Trophoblast cell (in vitro differentiated cells and primary cell): ENCODE results near the gene B4GAT1.
A peak's percentile ranks its signal among the peaks of the same experiment; 100 is the strongest.
"Not testable (repeated sequence)": the region's sequence is repeated elsewhere in the genome, so short reads cannot be mapped to it uniquely, and the experiment has no call there.

ENCODE experiments used
- DNase-seq, 2 donors: peaks; one replicate each; pipeline ENCODE4 v3.0.0-alpha.2; 2016
- H2AFZ ChIP-seq: 2 replicates; pipeline ENCODE4 v1.6.1; 2013; ENCODE audit warnings: low read length, moderate library complexity, mild to moderate bottlenecking; ENCODE audit not compliant: insufficient read depth, poor library complexity
- H2AK5ac ChIP-seq: 2 replicates; pipeline ENCODE4 v1.6.1; 2013; ENCODE audit warnings: mild to moderate bottlenecking, low read length
- H2BK120ac ChIP-seq: 2 replicates; pipeline ENCODE4 v1.6.1; 2013; ENCODE audit warnings: low read length, mild to moderate bottlenecking, moderate library complexity; ENCODE audit not compliant: insufficient read depth, poor library complexity
- H2BK12ac ChIP-seq: 2 replicates; pipeline ENCODE4 v1.6.1; 2013; ENCODE audit warnings: mild to moderate bottlenecking, low read length, moderate library complexity
- H2BK5ac ChIP-seq: 2 replicates; pipeline ENCODE4 v1.6.1; 2013; ENCODE audit warnings: low read length, low read depth, moderate library complexity, mild to moderate bottlenecking; ENCODE audit not compliant: poor library complexity
- H3K14ac ChIP-seq: 2 replicates; pipeline ENCODE4 v1.6.1; 2013; ENCODE audit warnings: mild to moderate bottlenecking, low read length
- H3K18ac ChIP-seq: 2 replicates; pipeline ENCODE4 v1.6.1; 2013; ENCODE audit warnings: mild to moderate bottlenecking, low read length
- H3K23ac ChIP-seq: 2 replicates; pipeline ENCODE4 v1.6.1; 2013; ENCODE audit warnings: low read length
- H3K27ac ChIP-seq: 2 replicates; pipeline ENCODE4 v1.5.1; 2013; ENCODE audit warnings: low read depth, mild to moderate bottlenecking, inconsistent platforms, low read length, moderate library complexity
- H3K27me3 ChIP-seq: 2 replicates; pipeline ENCODE4 v1.6.1; 2013; ENCODE audit warnings: inconsistent platforms, mild to moderate bottlenecking, low read length, moderate library complexity; ENCODE audit not compliant: insufficient read depth
- H3K36me3 ChIP-seq, 2 experiments: 1 replicate in 1 of 2; 2 replicates in 1 of 2; pipeline ENCODE4 v1.6.1; 2013; ENCODE audit warnings: low read length in 2 of 2, mild to moderate bottlenecking in 2 of 2, moderate library complexity in 1 of 2; ENCODE audit not compliant: insufficient read depth in 2 of 2, control insufficient read depth in 1 of 2
- H3K4ac ChIP-seq: 2 replicates; pipeline ENCODE4 v1.6.1; 2013; ENCODE audit warnings: low read depth, mild to moderate bottlenecking, low read length, moderate library complexity
- H3K4me1 ChIP-seq, 2 experiments: 1 replicate in 1 of 2; 2 replicates in 1 of 2; pipeline ENCODE4 v1.6.1; 2013; ENCODE audit warnings: low read length in 2 of 2, mild to moderate bottlenecking in 2 of 2, moderate library complexity in 1 of 2; ENCODE audit not compliant: insufficient read depth in 2 of 2, control insufficient read depth in 1 of 2
- H3K4me2 ChIP-seq: 2 replicates; pipeline ENCODE4 v1.6.1; 2013; ENCODE audit warnings: inconsistent platforms, mild to moderate bottlenecking, low read length, moderate library complexity
- H3K4me3 ChIP-seq: 2 replicates; pipeline ENCODE4 v1.5.1; 2013; ENCODE audit warnings: mild to moderate bottlenecking, low read depth, low read length, inconsistent platforms
- H3K79me1 ChIP-seq: one replicate; pipeline ENCODE4 v1.6.1; 2013; ENCODE audit warnings: low read length
- H3K79me2 ChIP-seq: 2 replicates; pipeline ENCODE4 v1.6.1; 2013; ENCODE audit warnings: low read length, mild to moderate bottlenecking; ENCODE audit not compliant: control insufficient read depth, insufficient read depth, poor library complexity
- H3K9ac ChIP-seq: 2 replicates; pipeline ENCODE4 v1.6.1; 2013; ENCODE audit warnings: mild to moderate bottlenecking, low read length
- H3K9me3 ChIP-seq: 2 replicates; pipeline ENCODE4 v1.6.1; 2013; ENCODE audit warnings: low read depth, mild to moderate bottlenecking, control low read depth, inconsistent platforms, low read length; ENCODE audit not compliant: insufficient read depth
- H4K12ac ChIP-seq: 2 replicates; pipeline ENCODE4 v1.6.1; 2013; ENCODE audit warnings: low read depth, mild to moderate bottlenecking, low read length, moderate library complexity
- H4K8ac ChIP-seq: 2 replicates; pipeline ENCODE4 v1.6.1; 2013; ENCODE audit warnings: low read depth, mild to moderate bottlenecking, low read length, moderate library complexity
- H4K91ac ChIP-seq: one replicate; pipeline ENCODE4 v1.6.1; 2013; ENCODE audit warnings: low read depth, mild to moderate bottlenecking, low read length, moderate library complexity
- WGBS: extraction: QIAGEN DNeasy Blood & Tissue Kit; methylation state at CpG from one replicate; pipeline ENCODE4 v1.1.7; 2013; ENCODE audit warnings: missing lambda C conversion rate; ENCODE audit not compliant: insufficient read length, insufficient coverage; ENCODE audit errors: extremely low coverage; 5-methylcytosine and 5-hydroxymethylcytosine counted together

B4GAT1 gene

DNA sequence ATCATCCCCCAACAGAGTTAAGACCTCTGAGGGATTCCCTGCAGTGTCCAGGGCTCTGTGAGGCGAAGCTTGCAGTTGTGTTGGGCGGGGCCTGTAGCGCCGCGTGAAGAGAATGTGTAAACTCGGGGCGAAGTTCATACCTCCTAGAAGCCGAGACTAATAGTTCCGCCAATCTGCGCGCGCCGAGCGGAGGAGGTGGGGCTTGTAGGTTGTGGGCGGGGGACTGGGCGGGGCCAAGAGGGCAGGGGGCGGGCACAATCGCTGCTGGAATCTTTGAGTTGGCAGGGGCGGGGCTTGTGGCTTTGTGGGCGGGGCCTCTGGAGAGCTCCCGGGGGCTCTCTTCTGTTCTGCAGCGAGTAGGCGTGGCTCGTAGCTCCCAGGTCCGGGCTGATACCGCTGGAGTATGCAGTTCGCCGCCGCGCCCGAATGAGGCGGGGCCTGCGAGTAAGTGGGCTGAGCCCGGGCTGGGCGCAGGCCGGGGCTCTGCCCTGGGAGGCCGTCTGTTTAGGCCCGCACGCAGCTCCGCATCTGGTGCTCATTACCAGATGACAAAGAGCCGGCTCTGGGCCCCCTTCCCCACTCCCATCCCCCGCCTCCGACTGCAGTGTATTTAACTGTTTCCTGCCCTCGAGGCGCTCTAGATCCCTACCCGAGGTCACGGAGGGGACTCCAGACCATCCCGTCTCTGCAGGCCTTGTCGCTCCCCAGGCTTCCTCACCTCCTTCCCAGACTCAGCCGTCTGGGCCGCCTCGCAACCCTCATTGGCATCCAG is 34.7 kb downstream of the B4GAT1 start:
- peak overlapping the region; percentile 63 for H2BK5ac ChIP-seq
- peak; percentile 97 to 98 for DNase-seq
- H2AK5ac ChIP-seq = no peak overlapping the region
- H3K18ac ChIP-seq = peak overlapping the region; percentile 73
- H3K9ac ChIP-seq = no peak overlapping the region
- no peak overlapping the region for H3K23ac ChIP-seq
- H4K91ac ChIP-seq = peak overlapping the region; percentile 90
- H3K4me3 ChIP-seq = peak overlapping the region; percentile 45
- peaks cover 26% of the 10 kb centered on the region for H3K79me1 ChIP-seq
- H3K4me2 ChIP-seq = peak overlapping the region; percentile 76
- peak overlapping the region; percentile 88 for H3K27ac ChIP-seq
- peak overlapping the region; percentile 21 for H4K12ac ChIP-seq
- H3K9me3 ChIP-seq = peaks cover 5% of the 10 kb centered on the region
- H3K14ac ChIP-seq = peak overlapping the region; percentile 38
- peak overlapping the region; percentile 44 for H2BK120ac ChIP-seq
- H3K4me1 ChIP-seq = peaks cover 33 to 38% of the 10 kb centered on the region in 2 experiments
- no peaks in the 10 kb centered on the region for H3K79me2 ChIP-seq
- peak overlapping the region; percentile 52 for H4K8ac ChIP-seq
- H3K4ac ChIP-seq = peak overlapping the region; percentile 71
- H3K27me3 ChIP-seq = no peaks in the 10 kb centered on the region
- peak overlapping the region; percentile 66 for H2AFZ ChIP-seq
- H3K36me3 ChIP-seq = no peaks in the 10 kb centered on the region
- peak overlapping the region; percentile 32 for H2BK12ac ChIP-seq
- WGBS = no CpG with 5 or more reads among the region's 52 CpGs

DNA sequence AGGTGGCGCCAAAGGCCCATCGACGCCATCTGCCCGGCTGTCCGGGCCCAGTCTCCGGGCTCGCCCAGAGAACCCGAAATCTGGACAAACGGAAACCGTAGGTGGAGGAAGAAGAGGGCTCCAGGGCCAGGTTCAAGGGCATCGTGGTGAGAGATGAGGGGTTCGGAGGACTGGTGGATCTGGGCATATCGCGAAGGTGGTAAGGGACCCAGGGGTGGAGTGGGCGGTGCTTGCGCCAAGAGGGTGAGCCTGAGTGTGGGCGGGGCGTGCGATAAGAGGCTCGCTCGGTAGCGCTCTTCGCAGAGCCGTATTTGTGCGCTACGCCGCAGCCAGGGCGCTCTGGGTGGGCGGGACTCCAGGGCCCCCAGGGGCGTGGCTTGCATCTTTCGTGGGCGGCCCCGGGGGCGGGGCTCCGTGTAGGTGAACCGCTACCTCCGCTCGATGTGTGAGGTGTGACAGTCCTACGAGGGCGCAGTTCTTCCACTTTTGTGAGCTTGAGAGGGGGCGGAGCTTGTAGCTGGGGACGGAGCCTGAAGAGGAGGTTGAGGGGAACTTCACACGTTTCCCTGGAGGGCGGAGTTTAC is 35.4 kb downstream of the B4GAT1 start:
- Histone ChIP-seq H3K27me3 (no peaks in the 10 kb centered on the region), H2AFZ (peak overlapping the region; percentile 38)
- WGBS = no CpG with 5 or more reads among the region's 44 CpGs

GRCh38 chr11:66311470-66311964 is 35.9 kb downstream of the B4GAT1 start:
- H2BK5ac ChIP-seq = no peak overlapping the region

More for the DNA sequence above, 35.4 kb downstream of the B4GAT1 start:
- Histone ChIP-seq H3K27ac (peak overlapping the region; percentile 54), H3K14ac (peak overlapping the region; percentile 19), H2BK5ac (no peak overlapping the region), H3K23ac (no peak overlapping the region), H4K8ac (peak overlapping the region; percentile 32), H3K4me2 (peak overlapping the region; percentile 76), H4K91ac (peak overlapping the region; percentile 69), H2BK120ac (peak overlapping the region; percentile 26), H3K4me3 (peak overlapping the region; percentile 62), H2AK5ac (no peak overlapping the region), H2BK12ac (peak overlapping the region; percentile 24), H3K9ac (no peak overlapping the region), H3K4ac (peak overlapping the region; percentile 13), H3K4me1 (peaks cover 27 to 31% of the 10 kb centered on the region in 2 experiments), H3K79me1 (peaks cover 19% of the 10 kb centered on the region), H4K12ac (peak overlapping the region; percentile 21), H3K36me3 (no peaks in the 10 kb centered on the region), H3K79me2 (no peaks in the 10 kb centered on the region), H3K18ac (no peak overlapping the region), H3K9me3 (peaks cover 5% of the 10 kb centered on the region)
- peak; percentile 96 to 98 for DNase-seq

DNA sequence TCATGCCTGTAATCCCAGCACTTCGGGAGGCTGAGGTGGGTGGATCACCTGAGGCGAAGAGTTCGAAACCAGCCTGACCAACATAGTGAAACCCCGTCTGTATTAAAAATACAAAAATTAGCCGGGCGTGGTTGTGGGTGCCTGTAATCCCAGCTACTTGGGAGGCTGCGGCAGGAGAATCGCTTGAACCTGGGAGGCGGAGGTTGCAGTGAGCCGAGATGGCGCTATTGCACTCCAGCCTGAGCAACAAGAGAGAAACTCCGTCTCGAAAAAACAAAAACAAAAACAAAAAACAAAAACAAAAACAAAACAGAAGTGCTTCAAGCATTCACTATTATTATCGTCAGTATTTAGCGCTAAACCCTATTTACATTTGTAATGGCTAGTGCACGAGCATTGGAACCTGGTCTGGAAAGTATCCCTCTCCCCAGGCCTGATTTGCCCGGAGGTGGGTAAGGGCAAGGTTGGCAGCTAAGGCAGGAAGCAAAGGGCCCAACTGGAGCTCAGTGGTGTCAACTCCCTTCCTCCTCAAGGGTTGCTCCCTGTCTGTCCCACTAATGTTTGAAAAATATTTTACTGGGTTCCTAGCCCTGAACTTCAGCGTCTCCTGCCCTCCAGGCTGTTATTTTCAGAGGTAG is 36.5 kb downstream of the B4GAT1 start:
- H3K4ac ChIP-seq, H3K9ac ChIP-seq, H3K9me3 ChIP-seq, H2AFZ ChIP-seq, H3K4me3 ChIP-seq, H3K79me2 ChIP-seq, H4K12ac ChIP-seq, H3K14ac ChIP-seq, H3K27me3 ChIP-seq, DNase-seq, H3K23ac ChIP-seq, H2BK12ac ChIP-seq, H2BK5ac ChIP-seq, H2BK120ac ChIP-seq, H4K8ac ChIP-seq, H4K91ac ChIP-seq, H3K36me3 ChIP-seq, H3K18ac ChIP-seq, H2AK5ac ChIP-seq: not testable (repeated sequence)
- Histone ChIP-seq H3K79me1 (peaks cover 16% of the 10 kb centered on the region), H3K27ac (peak overlapping the region; percentile 11), H3K4me1 (peaks cover 22 to 23% of the 10 kb centered on the region in 2 experiments), H3K4me2 (peak overlapping the region; percentile 7)
- no CpG with 5 or more reads among the region's 18 CpGs for WGBS

More at GRCh38 chr11:66311470-66311964, 35.9 kb downstream of the B4GAT1 start:
- H3K4me1 ChIP-seq = peaks cover 23 to 28% of the 10 kb centered on the region in 2 experiments
- H3K18ac ChIP-seq = no peak overlapping the region
- H4K91ac ChIP-seq = no peak overlapping the region
- peak overlapping the region; percentile 76 for H3K4me2 ChIP-seq
- WGBS = no CpG with 5 or more reads among the region's 26 CpGs
- H3K14ac ChIP-seq = no peak overlapping the region
- no peak overlapping the region for H3K4me3 ChIP-seq
- no peak overlapping the region for H2BK12ac ChIP-seq
- H3K79me2 ChIP-seq = no peaks in the 10 kb centered on the region
- no peak overlapping the region for H3K9ac ChIP-seq
- H2AK5ac ChIP-seq = no peak overlapping the region
- peaks cover 16% of the 10 kb centered on the region for H3K79me1 ChIP-seq
- H2AFZ ChIP-seq = no peak overlapping the region
- no peak for DNase-seq
- peak overlapping the region; percentile 26 for H2BK120ac ChIP-seq
- H3K27me3 ChIP-seq = no peaks in the 10 kb centered on the region
- H3K27ac ChIP-seq = peak overlapping the region; percentile 54
- H3K23ac ChIP-seq = no peak overlapping the region
- H3K36me3 ChIP-seq = no peaks in the 10 kb centered on the region
- H4K12ac ChIP-seq = no peak overlapping the region
- H4K8ac ChIP-seq = no peak overlapping the region
- H3K4ac ChIP-seq = no peak overlapping the region
- H3K9me3 ChIP-seq = peaks cover 5% of the 10 kb centered on the region
